BLaER1 (cell line): ENCODE data around the gene PAF1.
"Not testable (repeated sequence)": the region's sequence is repeated elsewhere in the genome, so short reads cannot be mapped to it uniquely, and the experiment has no call there.

Experiments
- H3K27ac ChIP-seq: shearing (Covaris generic); formaldehyde crosslinking; 2 replicates; pipeline ENCODE4 v1.8.1; 2022
- H3K27me3 ChIP-seq: shearing (Covaris generic); formaldehyde crosslinking; 2 replicates; pipeline ENCODE4 v1.8.1; 2022
- H3K36me3 ChIP-seq: shearing (Covaris generic); formaldehyde crosslinking; 2 replicates; pipeline ENCODE4 v1.8.1; 2022
- H3K4me1 ChIP-seq: shearing (Covaris generic); formaldehyde crosslinking; 2 replicates; pipeline ENCODE4 v1.8.1; 2022
- H3K4me2 ChIP-seq: shearing (Covaris generic); formaldehyde crosslinking; 2 replicates; pipeline ENCODE4 v1.8.1; 2022
- H3K4me3 ChIP-seq: shearing (Covaris generic); formaldehyde crosslinking; 2 replicates; pipeline ENCODE4 v1.8.1; 2022
- H3K9ac ChIP-seq: shearing (Covaris generic); formaldehyde crosslinking; 2 replicates; pipeline ENCODE4 v1.8.1; 2022
- H3K9me3 ChIP-seq: shearing (Covaris generic); formaldehyde crosslinking; 2 replicates; pipeline ENCODE4 v1.8.1; 2022
- H4K20me1 ChIP-seq: shearing (Covaris generic); formaldehyde crosslinking; 2 replicates; pipeline ENCODE4 v1.8.1; 2022
- Cebpa-rat ChIP-seq: shearing (Covaris generic); IDR thresholded peaks from 2 replicates; pipeline ENCODE4 v1.8.1; 2022

Gene PAF1

GRCh38 chr19:39382991-39383828, 7.7 kb downstream of the PAF1 start:
- peaks cover 100% of the 10 kb centered on the region for H3K36me3 ChIP-seq
- H3K9ac ChIP-seq: no peak overlapping the region
- H3K9me3 ChIP-seq: no peaks in the 10 kb centered on the region
- H3K27ac ChIP-seq: no peak overlapping the region
- no peaks in the 10 kb centered on the region; the same call in 1 of the 2 replicates for H3K4me1 ChIP-seq
- TF ChIP-seq Cebpa-rat: no peak
- H4K20me1 ChIP-seq: peaks cover 17% of the 10 kb centered on the region; the same call in 1 of the 2 replicates
- H3K4me2 ChIP-seq: no peak overlapping the region
- no peak overlapping the region for H3K4me3 ChIP-seq
- no peaks in the 10 kb centered on the region for H3K27me3 ChIP-seq

- H3K4me1 ChIP-seq: no peaks in the 10 kb centered on the region; the same call in 1 of the 2 replicates
- no peaks in the 10 kb centered on the region for H3K9me3 ChIP-seq
- H3K27ac ChIP-seq: no peak overlapping the region
- H3K27me3 ChIP-seq: no peaks in the 10 kb centered on the region
- peaks cover 27% of the 10 kb centered on the region for H4K20me1 ChIP-seq
- peaks cover 100% of the 10 kb centered on the region for H3K36me3 ChIP-seq
- H3K4me3 ChIP-seq: no peak overlapping the region
- H3K4me2 ChIP-seq: no peak overlapping the region
- H3K9ac ChIP-seq: no peak overlapping the region
- TF ChIP-seq Cebpa-rat: no peak
These were observed 8.8 kb downstream of the PAF1 start for GRCh38 chr19:39381910-39382611.

- Histone ChIP-seq H3K9ac (0 out of 2 replicates have a peak overlapping the region, but pooled peaks have one; percentile 34), H3K4me2 (no peak overlapping the region), H3K9me3 (no peaks in the 10 kb centered on the region), H3K36me3 (peaks cover 100% of the 10 kb centered on the region), H3K27ac (no peak overlapping the region), H4K20me1 (peaks cover 27% of the 10 kb centered on the region), H3K4me1 (no peaks in the 10 kb centered on the region; the same call in 1 of the 2 replicates), H3K4me3 (no peak overlapping the region), H3K27me3 (no peaks in the 10 kb centered on the region)
- no peak for TF ChIP-seq Cebpa-rat
These were observed 10.1 kb downstream of the PAF1 start for GRCh38 chr19:39380521-39381502.

GRCh38 chr19:39379865-39380396, 11.0 kb downstream of the PAF1 start:
- H3K4me2 ChIP-seq: no peak overlapping the region
- no peak overlapping the region for H3K4me3 ChIP-seq
- no peaks in the 10 kb centered on the region for H3K27me3 ChIP-seq
- H4K20me1 ChIP-seq: peaks cover 26% of the 10 kb centered on the region
- H3K9ac ChIP-seq: peak overlapping the region; percentile 34; the same call in 1 of the 2 replicates
- H3K4me1 ChIP-seq: no peaks in the 10 kb centered on the region; the same call in 1 of the 2 replicates
- no peak overlapping the region for H3K27ac ChIP-seq
- H3K9me3 ChIP-seq: no peaks in the 10 kb centered on the region
- H3K36me3 ChIP-seq: peaks cover 100% of the 10 kb centered on the region
- TF ChIP-seq Cebpa-rat: no peak

GRCh38 chr19:39379366-39379765, 11.5 kb downstream of the PAF1 start:
- H3K27ac ChIP-seq, H3K9ac ChIP-seq, H3K4me3 ChIP-seq, H3K9me3 ChIP-seq, H3K4me1 ChIP-seq, H3K27me3 ChIP-seq, H3K4me2 ChIP-seq: not testable (repeated sequence)
- peaks cover 100% of the 10 kb centered on the region for H3K36me3 ChIP-seq
- H4K20me1 ChIP-seq: peaks cover 29% of the 10 kb centered on the region; the same call in 1 of the 2 replicates

- H3K9me3 ChIP-seq: no peaks in the 10 kb centered on the region
- no peak for TF ChIP-seq Cebpa-rat
- no peak overlapping the region for H3K9ac ChIP-seq
- H3K4me2 ChIP-seq: no peak overlapping the region
- H3K4me1 ChIP-seq: no peaks in the 10 kb centered on the region; the same call in 1 of the 2 replicates
- H3K27me3 ChIP-seq: no peaks in the 10 kb centered on the region
- peaks cover 100% of the 10 kb centered on the region for H3K36me3 ChIP-seq
- no peak overlapping the region for H3K27ac ChIP-seq
- no peak overlapping the region for H3K4me3 ChIP-seq
- H4K20me1 ChIP-seq: peaks cover 36% of the 10 kb centered on the region
These were observed 13.2 kb downstream of the PAF1 start for GRCh38 chr19:39377373-39378362.

GRCh38 chr19:39375929-39376328, 15.0 kb downstream of the PAF1 start:
- H3K9me3 ChIP-seq: no peaks in the 10 kb centered on the region
- H3K4me3 ChIP-seq: no peak overlapping the region
- no peaks in the 10 kb centered on the region; the same call in 1 of the 2 replicates for H3K4me1 ChIP-seq
- H3K36me3 ChIP-seq: peaks cover 100% of the 10 kb centered on the region
- H3K27me3 ChIP-seq: no peaks in the 10 kb centered on the region
- H3K27ac ChIP-seq: no peak overlapping the region
- no peak overlapping the region for H3K4me2 ChIP-seq
- H4K20me1 ChIP-seq: peaks cover 48% of the 10 kb centered on the region
- no peak for TF ChIP-seq Cebpa-rat
- no peak overlapping the region for H3K9ac ChIP-seq

GRCh38 chr19:39372941-39373340, 18.0 kb downstream of the PAF1 start:
- H3K4me1 ChIP-seq: no peaks in the 10 kb centered on the region
- H3K9me3 ChIP-seq: no peaks in the 10 kb centered on the region
- 0 out of 2 replicates have a peak overlapping the region, but pooled peaks have one; percentile 13 for H3K27ac ChIP-seq
- no peaks in the 10 kb centered on the region for H3K27me3 ChIP-seq
- H3K4me3 ChIP-seq: no peak overlapping the region
- no peak overlapping the region for H3K4me2 ChIP-seq
- no peak for TF ChIP-seq Cebpa-rat
- no peak overlapping the region for H3K9ac ChIP-seq
- H4K20me1 ChIP-seq: peaks cover 52% of the 10 kb centered on the region
- H3K36me3 ChIP-seq: peaks cover 100% of the 10 kb centered on the region
